ENCODE measurements around the gene GIGYF2.

GRCh38 chr2:232653441-232653840 lies 43.7 kb upstream of the GIGYF2 start:
- TF ChIP-seq CTCF (IDR thresholded peaks at IDR 0.05; ENCODE audit: borderline replicate concordance, extremely low read depth, low read length, poor library complexity, severe bottlenecking), result no peak
- no peak for TF ChIP-seq EZH2 (IDR thresholded peaks at IDR 0.05; ENCODE audit: borderline replicate concordance, low read depth, low read length, severe bottlenecking)
